OCI-LY3 (cell line): ENCODE results near the gene IFI30.

Source experiments
- H2AFZ ChIP-seq: fragments of 200-600, 300-600 bp; shearing (Covaris generic); 2 replicates; pipeline ENCODE4 v1.6.0; 2014; ENCODE audit warnings: antibody characterized with exemption, low read depth, low read length
- H3K27ac ChIP-seq: fragments of 200-600, 300-600 bp; sonication (generic); 2 replicates; pipeline ENCODE4 v1.5.1; 2014; ENCODE audit warnings: mild to moderate bottlenecking, low read length, moderate library complexity, mixed read lengths
- H3K27me3 ChIP-seq: fragments of 200-600, 300-600 bp; sonication (generic); 2 replicates; pipeline ENCODE4 v1.6.1; 2014; ENCODE audit warnings: low read depth, low read length, mixed read lengths
- H3K36me3 ChIP-seq: fragments of 200-600, 300-600 bp; sonication (generic); replicated peaks from 2 replicates; pipeline ENCODE3; 2014; ENCODE audit warnings: low read depth, low read length, mixed read lengths
- H3K4me1 ChIP-seq: fragments of 300-600, 200-600 bp; sonication (generic); 2 replicates; pipeline ENCODE4 v1.6.1; 2014; ENCODE audit warnings: low read length, mixed read lengths
- H3K4me2 ChIP-seq: fragments of 200-600, 300-600 bp; sonication (generic); 2 replicates; pipeline ENCODE4 v1.6.1; 2014; ENCODE audit warnings: low read length, mixed read lengths
- H3K4me3 ChIP-seq: fragments of 300-600, 200-600 bp; sonication (generic); 2 replicates; pipeline ENCODE4 v1.5.1; 2014; ENCODE audit warnings: antibody characterized with exemption, mild to moderate bottlenecking, low read length, moderate library complexity
- H3K79me2 ChIP-seq: fragments of 300-600, 200-600 bp; shearing (Covaris generic); 2 replicates; pipeline ENCODE4 v1.6.1; 2014; ENCODE audit warnings: mild to moderate bottlenecking, low read length, mixed read lengths
- H3K9ac ChIP-seq: fragments of 300-600, 200-600 bp; shearing (Covaris generic); 2 replicates; pipeline ENCODE4 v1.6.0; 2014; ENCODE audit warnings: mild to moderate bottlenecking, low read length, moderate library complexity
- H3K9me3 ChIP-seq: fragments of 200-600, 300-600 bp; shearing (Covaris generic); 2 replicates; pipeline ENCODE4 v1.6.1; 2014; ENCODE audit warnings: low read length, mixed read lengths; ENCODE audit not compliant: insufficient read depth
- H4K20me1 ChIP-seq: fragments of 200-600, 300-600 bp; sonication (generic); 2 replicates; pipeline ENCODE4 v1.6.1; 2016; ENCODE audit warnings: low read length, mixed read lengths; ENCODE audit not compliant: insufficient read depth
- EZH2phosphoT487 ChIP-seq: fragments of 200-600 bp; shearing (Covaris generic); IDR thresholded peaks from 2 replicates; pipeline ENCODE4 v1.6.1; 2018; ENCODE audit warnings: antibody characterized with exemption, mixed run types, low read depth
- TF ChIP-seq, protein P1 (sequence below): fragments of 200-600, 300-600 bp; sonication (generic); IDR thresholded peaks from 2 replicates; pipeline ENCODE4 v1.5.1; 2014; ENCODE audit warnings: antibody characterized with exemption, low read length, low read depth

The IFI30 gene

DNA sequence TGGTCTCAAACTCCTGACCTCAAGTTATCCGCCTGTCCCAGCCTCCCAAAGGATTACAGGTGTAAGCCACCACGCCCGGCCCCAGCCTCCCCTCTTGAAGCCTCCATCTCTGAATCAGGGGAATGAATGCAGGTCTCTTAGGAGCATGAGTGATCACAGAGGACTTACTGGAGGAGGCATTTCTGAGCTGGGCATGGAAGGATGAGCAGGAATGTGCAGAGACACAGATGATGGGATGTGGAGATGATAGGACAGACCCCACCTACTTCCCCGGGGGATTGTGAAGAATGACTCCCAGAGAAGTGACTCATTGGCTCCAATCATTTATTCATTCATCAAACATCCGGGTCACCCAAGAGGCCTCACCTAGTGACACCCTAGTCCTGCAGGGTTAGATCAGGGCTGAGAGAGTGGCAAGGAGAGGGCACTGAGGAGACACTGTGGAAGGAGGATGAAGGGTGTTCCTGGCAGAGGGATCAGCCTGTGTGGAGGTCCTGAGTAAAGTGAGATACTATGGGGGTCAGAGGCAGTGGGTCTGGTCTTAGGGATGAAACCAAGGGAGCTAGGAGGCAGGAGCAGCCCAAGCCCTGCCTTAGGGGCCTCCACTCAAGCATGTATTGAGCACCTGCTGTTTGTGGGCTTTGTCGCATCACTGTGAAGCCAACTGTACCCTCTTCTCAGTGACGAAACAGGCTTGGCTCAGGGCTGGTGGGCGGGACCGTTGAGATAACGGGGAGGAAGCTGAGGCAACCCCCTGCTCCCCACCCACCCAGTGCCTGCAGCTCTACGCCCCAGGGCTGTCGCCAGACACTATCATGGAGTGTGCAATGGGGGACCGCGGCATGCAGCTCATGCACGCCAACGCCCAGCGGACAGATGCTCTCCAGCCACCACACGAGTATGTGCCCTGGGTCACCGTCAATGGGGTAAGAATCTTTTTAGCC is 3.0 kb downstream of the IFI30 start:
- TF ChIP-seq EZH2phosphoT487, result no peak
- TF ChIP-seq, protein P1, sequence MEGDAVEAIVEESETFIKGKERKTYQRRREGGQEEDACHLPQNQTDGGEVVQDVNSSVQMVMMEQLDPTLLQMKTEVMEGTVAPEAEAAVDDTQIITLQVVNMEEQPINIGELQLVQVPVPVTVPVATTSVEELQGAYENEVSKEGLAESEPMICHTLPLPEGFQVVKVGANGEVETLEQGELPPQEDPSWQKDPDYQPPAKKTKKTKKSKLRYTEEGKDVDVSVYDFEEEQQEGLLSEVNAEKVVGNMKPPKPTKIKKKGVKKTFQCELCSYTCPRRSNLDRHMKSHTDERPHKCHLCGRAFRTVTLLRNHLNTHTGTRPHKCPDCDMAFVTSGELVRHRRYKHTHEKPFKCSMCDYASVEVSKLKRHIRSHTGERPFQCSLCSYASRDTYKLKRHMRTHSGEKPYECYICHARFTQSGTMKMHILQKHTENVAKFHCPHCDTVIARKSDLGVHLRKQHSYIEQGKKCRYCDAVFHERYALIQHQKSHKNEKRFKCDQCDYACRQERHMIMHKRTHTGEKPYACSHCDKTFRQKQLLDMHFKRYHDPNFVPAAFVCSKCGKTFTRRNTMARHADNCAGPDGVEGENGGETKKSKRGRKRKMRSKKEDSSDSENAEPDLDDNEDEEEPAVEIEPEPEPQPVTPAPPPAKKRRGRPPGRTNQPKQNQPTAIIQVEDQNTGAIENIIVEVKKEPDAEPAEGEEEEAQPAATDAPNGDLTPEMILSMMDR, result no peak
- H3K9ac ChIP-seq, result no peak overlapping the region
- H3K36me3 ChIP-seq, result peaks cover 51% of the 10 kb centered on the region
- H3K27ac ChIP-seq, result no peak overlapping the region
- H4K20me1 ChIP-seq, result peaks cover 24% of the 10 kb centered on the region
- H2AFZ ChIP-seq, result no peak overlapping the region
- H3K79me2 ChIP-seq, result peaks cover 39% of the 10 kb centered on the region
- no peaks in the 10 kb centered on the region for H3K27me3 ChIP-seq
- peaks cover 31% of the 10 kb centered on the region for H3K4me1 ChIP-seq
- H3K4me3 ChIP-seq, result no peak overlapping the region
- no peak overlapping the region for H3K4me2 ChIP-seq
- H3K9me3 ChIP-seq, result no peaks in the 10 kb centered on the region

DNA sequence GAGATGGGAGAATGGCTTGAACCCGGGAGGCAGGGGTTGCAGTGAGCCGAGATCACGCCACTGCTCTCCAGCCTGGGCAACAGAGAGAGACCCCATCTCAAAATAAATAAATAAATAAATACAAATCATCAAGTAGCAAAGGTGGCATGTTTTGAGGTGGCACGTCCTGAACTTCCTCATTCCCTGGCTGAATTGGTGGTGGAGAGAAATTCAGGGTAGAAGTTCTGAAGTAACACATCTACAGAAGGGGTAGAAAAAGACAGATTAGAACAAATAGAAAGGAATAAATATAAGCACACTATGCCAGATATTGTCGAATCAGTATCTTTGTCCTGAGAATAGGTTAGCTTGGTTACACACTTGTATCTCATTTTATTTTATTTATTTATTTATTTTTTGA is 6.3 kb downstream of the IFI30 start:
- H3K4me1 ChIP-seq, result peaks cover 10% of the 10 kb centered on the region
- no peak overlapping the region for H3K9ac ChIP-seq
- no peak overlapping the region for H3K27ac ChIP-seq
- H3K4me3 ChIP-seq, result no peak overlapping the region
- no peaks in the 10 kb centered on the region for H3K27me3 ChIP-seq
- H4K20me1 ChIP-seq, result peaks cover 22% of the 10 kb centered on the region
- H3K4me2 ChIP-seq, result no peak overlapping the region
- no peak overlapping the region for H2AFZ ChIP-seq
- no peaks in the 10 kb centered on the region for H3K9me3 ChIP-seq
- peaks cover 14% of the 10 kb centered on the region for H3K79me2 ChIP-seq
- TF ChIP-seq EZH2phosphoT487, result no peak
- TF ChIP-seq, protein P1, result no peak
- H3K36me3 ChIP-seq, result peaks cover 39% of the 10 kb centered on the region

DNA sequence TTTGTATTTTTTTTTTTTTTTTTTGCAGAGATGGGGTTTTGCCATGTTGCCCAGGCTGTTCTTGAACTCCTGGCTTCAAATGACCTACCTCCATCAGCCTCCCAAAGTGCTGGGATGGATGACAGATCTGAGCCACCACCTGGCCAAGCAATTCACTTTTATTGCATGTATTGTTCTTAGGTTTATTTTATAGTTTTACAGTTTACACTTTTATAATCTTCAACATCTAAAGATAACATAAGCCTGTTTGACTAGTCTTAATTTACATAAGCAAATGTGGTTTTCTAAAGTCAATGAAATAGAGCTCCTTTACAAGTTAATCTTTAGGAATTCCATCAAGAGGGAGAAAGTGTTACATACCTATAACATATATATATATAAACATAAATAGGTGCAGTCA is 9.9 kb downstream of the IFI30 start:
- H3K4me2 ChIP-seq, result no peak overlapping the region
- H3K27me3 ChIP-seq, result no peaks in the 10 kb centered on the region
- H3K36me3 ChIP-seq, result peaks cover 8% of the 10 kb centered on the region
- no peak overlapping the region for H3K4me3 ChIP-seq
- no peaks in the 10 kb centered on the region for H4K20me1 ChIP-seq
- H3K79me2 ChIP-seq, result no peaks in the 10 kb centered on the region
- H3K9me3 ChIP-seq, result no peaks in the 10 kb centered on the region
- H3K9ac ChIP-seq, result no peak overlapping the region
- no peak overlapping the region for H3K27ac ChIP-seq
- H3K4me1 ChIP-seq, result peaks cover 4% of the 10 kb centered on the region; the same call in 1 of the 2 replicates
- TF ChIP-seq, protein P1, result no peak
- TF ChIP-seq EZH2phosphoT487, result no peak
- no peak overlapping the region for H2AFZ ChIP-seq

DNA sequence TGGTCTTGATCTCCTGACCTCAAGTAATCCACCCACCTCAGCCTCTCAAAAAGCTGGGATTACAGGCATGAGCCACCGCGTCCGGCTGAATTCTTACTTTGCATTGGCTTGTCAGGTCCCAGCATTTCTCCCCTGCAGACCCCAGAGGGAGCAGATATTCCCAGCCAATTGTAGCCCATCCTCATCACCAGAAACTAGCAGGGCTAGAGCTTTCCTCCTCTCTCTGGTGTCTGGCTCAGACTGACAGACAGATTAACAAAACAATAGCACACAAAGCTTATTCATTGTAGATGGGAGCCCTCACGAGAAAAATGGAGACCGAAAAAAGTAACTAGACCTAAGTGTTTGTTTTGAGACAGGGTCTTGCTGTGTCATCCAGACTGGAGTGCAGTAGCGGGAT is 11.9 kb downstream of the IFI30 start:
- H3K79me2 ChIP-seq, result no peaks in the 10 kb centered on the region
- H3K4me1 ChIP-seq, result peaks cover 3% of the 10 kb centered on the region; the same call in 1 of the 2 replicates
- no peak overlapping the region for H3K27ac ChIP-seq
- H2AFZ ChIP-seq, result no peak overlapping the region
- H3K9ac ChIP-seq, result no peak overlapping the region
- H3K4me3 ChIP-seq, result no peak overlapping the region
- peaks cover 2% of the 10 kb centered on the region for H3K36me3 ChIP-seq
- TF ChIP-seq, protein P1, result no peak
- no peak for TF ChIP-seq EZH2phosphoT487
- H3K4me2 ChIP-seq, result no peak overlapping the region
- H4K20me1 ChIP-seq, result no peaks in the 10 kb centered on the region
- H3K9me3 ChIP-seq, result no peaks in the 10 kb centered on the region
- H3K27me3 ChIP-seq, result no peaks in the 10 kb centered on the region
